ENCODE measurements around the gene TNFSF8. TPM values are rescaled to one million over a fixed set of nuclear protein-coding genes. Genes with fewer than 3 reads are reported as not detected.
A peak's percentile ranks its signal among the peaks of the same experiment; 100 is the strongest.

TNFSF8 gene
- total RNA-seq, 1 donor: not detected

GRCh38 chr9:114908805-114909448, 21.5 kb downstream of the TNFSF8 start:
- no peaks in the 10 kb centered on the region for H3K9me3 ChIP-seq (ENCODE audit: low read depth, low read length)
- H3K4me2 ChIP-seq (ENCODE audit: insufficient read depth, low read length): no peak overlapping the region
- no peaks in the 10 kb centered on the region for H3K36me3 ChIP-seq (ENCODE audit: insufficient read depth, low read length)
- TF ChIP-seq, protein P1, sequence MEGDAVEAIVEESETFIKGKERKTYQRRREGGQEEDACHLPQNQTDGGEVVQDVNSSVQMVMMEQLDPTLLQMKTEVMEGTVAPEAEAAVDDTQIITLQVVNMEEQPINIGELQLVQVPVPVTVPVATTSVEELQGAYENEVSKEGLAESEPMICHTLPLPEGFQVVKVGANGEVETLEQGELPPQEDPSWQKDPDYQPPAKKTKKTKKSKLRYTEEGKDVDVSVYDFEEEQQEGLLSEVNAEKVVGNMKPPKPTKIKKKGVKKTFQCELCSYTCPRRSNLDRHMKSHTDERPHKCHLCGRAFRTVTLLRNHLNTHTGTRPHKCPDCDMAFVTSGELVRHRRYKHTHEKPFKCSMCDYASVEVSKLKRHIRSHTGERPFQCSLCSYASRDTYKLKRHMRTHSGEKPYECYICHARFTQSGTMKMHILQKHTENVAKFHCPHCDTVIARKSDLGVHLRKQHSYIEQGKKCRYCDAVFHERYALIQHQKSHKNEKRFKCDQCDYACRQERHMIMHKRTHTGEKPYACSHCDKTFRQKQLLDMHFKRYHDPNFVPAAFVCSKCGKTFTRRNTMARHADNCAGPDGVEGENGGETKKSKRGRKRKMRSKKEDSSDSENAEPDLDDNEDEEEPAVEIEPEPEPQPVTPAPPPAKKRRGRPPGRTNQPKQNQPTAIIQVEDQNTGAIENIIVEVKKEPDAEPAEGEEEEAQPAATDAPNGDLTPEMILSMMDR (IDR thresholded peaks at IDR 0.05; ENCODE audit: extremely low read depth, low read depth, low read length): no peak
- peaks cover 26% of the 10 kb centered on the region for H3K4me1 ChIP-seq (ENCODE audit: insufficient read depth, low read length)
- no peak overlapping the region for H2AFZ ChIP-seq (ENCODE audit: low read length)
- no peak overlapping the region for H3K4me3 ChIP-seq (ENCODE audit: insufficient read depth, low read length)
- H3K27me3 ChIP-seq (ENCODE audit: insufficient read depth, low read length): peaks cover 5% of the 10 kb centered on the region
- no peaks in the 10 kb centered on the region for H3K79me2 ChIP-seq (ENCODE audit: insufficient read depth, low read length)
- H4K20me1 ChIP-seq (ENCODE audit: insufficient read depth, low read length): no peaks in the 10 kb centered on the region
- no peak for DNase-seq (ENCODE audit: insufficient read length, low spot score, missing footprints)
- H3K27ac ChIP-seq (ENCODE audit: low read depth, low read length): no peak overlapping the region

DNA sequence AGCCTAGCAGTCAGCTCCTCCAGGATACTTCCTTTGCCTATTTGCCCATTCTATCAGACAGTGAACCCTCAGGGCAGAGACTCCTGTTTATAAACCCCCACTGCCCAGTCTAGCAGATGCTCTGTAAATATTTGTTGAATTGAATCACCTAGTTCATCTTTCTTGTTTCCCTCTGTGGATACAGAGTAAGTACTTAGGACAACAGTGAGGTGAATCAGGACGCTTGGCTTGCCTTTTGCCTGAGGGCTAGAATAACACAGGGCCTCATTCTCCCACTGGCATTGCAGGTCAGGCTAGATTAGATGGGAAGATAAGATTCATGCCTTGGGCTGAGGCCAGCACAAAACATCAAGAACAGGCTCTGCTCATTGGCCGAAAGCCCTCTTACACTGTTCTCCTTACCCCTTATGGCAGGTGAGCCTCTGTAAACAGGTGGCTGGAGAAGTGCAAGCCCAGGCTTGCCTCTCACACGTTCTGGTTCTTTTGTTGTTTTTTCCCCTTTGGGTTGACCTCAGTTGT, 22.2 kb downstream of the TNFSF8 start:
- H3K4me3 ChIP-seq (ENCODE audit: insufficient read depth, low read length): no peak overlapping the region
- no peaks in the 10 kb centered on the region for H3K9me3 ChIP-seq (ENCODE audit: low read depth, low read length)
- no peaks in the 10 kb centered on the region for H3K79me2 ChIP-seq (ENCODE audit: insufficient read depth, low read length)
- no peak overlapping the region for H3K27ac ChIP-seq (ENCODE audit: low read depth, low read length)
- TF ChIP-seq, protein P1 (IDR thresholded peaks at IDR 0.05; ENCODE audit: extremely low read depth, low read depth, low read length): no peak
- H2AFZ ChIP-seq (ENCODE audit: low read length): no peak overlapping the region
- no peaks in the 10 kb centered on the region for H4K20me1 ChIP-seq (ENCODE audit: insufficient read depth, low read length)
- no peak overlapping the region for H3K4me2 ChIP-seq (ENCODE audit: insufficient read depth, low read length)
- H3K27me3 ChIP-seq (ENCODE audit: insufficient read depth, low read length): peaks cover 1% of the 10 kb centered on the region
- H3K4me1 ChIP-seq (ENCODE audit: insufficient read depth, low read length): peaks cover 26% of the 10 kb centered on the region
- no peaks in the 10 kb centered on the region for H3K36me3 ChIP-seq (ENCODE audit: insufficient read depth, low read length)
- no peak for DNase-seq (ENCODE audit: insufficient read length, low spot score, missing footprints)

DNA sequence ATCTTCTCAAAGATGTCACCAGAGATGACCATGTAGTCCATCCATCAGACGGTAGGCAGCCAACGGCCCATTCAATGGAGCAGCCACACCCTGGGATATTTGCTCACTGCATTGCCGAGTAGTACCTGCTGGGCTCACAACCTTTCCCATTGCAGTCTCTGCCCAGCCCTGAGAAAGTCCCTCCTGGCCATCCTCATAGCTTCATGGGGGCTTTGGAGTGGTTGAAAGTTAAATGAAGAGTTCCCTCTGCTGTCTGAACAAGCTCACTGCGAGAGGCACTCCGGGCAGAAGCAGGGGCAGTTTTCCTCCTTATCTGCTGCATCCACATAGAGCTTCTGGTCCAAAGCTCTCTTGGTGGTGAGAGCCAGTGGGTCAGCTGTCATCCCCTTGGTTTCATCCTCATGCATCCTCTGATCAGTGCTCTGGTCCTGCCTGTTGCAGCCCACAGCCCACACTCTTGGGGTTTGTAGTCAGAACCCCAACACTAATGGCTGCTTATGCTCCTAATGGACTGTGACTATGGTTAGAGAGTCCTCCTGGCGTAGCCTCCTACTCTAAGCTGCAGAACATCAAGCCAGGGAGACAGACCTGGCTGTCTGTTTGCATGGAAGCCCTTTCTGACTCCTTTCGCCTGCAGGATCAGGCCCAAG, 23.3 kb downstream of the TNFSF8 start:
- Histone ChIP-seq H3K4me3 (ENCODE audit: insufficient read depth, low read length) (no peak overlapping the region), H3K79me2 (ENCODE audit: insufficient read depth, low read length) (no peaks in the 10 kb centered on the region), H3K4me2 (ENCODE audit: insufficient read depth, low read length) (no peak overlapping the region), H3K27me3 (ENCODE audit: insufficient read depth, low read length) (no peaks in the 10 kb centered on the region), H3K4me1 (ENCODE audit: insufficient read depth, low read length) (peaks cover 34% of the 10 kb centered on the region), H2AFZ (ENCODE audit: low read length) (no peak overlapping the region), H3K36me3 (ENCODE audit: insufficient read depth, low read length) (no peaks in the 10 kb centered on the region), H4K20me1 (ENCODE audit: insufficient read depth, low read length) (no peaks in the 10 kb centered on the region), H3K9me3 (ENCODE audit: low read depth, low read length) (no peaks in the 10 kb centered on the region), H3K27ac (ENCODE audit: low read depth, low read length) (no peak overlapping the region)
- DNase-seq (ENCODE audit: insufficient read length, low spot score, missing footprints): peak; percentile 76
- TF ChIP-seq, protein P1 (IDR thresholded peaks at IDR 0.05; ENCODE audit: extremely low read depth, low read depth, low read length): peak; percentile 87
